Neuronal stem cell (in vitro differentiated cells): ENCODE data around the gene DNAJC9.

Experiments used
- DNase-seq: peaks from one replicate; pipeline ENCODE4 v3.0.0-alpha.2; 2013; ENCODE audit warnings: low spot score
- H2AFZ ChIP-seq: one replicate; pipeline ENCODE4 v1.6.1; 2013; ENCODE audit warnings: mild to moderate bottlenecking, low read length, inconsistent platforms
- H2AK5ac ChIP-seq: 2 replicates; pipeline ENCODE4 v1.6.1; 2013; ENCODE audit warnings: low read depth, mild to moderate bottlenecking, inconsistent platforms, low read length, moderate library complexity, mixed read lengths
- H2BK120ac ChIP-seq: 2 replicates; pipeline ENCODE4 v1.6.1; 2013; ENCODE audit warnings: low read depth, mild to moderate bottlenecking, inconsistent platforms, low read length, moderate library complexity, mixed read lengths
- H2BK12ac ChIP-seq: one replicate; pipeline ENCODE4 v1.6.1; 2013; ENCODE audit warnings: low read length, inconsistent platforms
- H2BK15ac ChIP-seq: 2 replicates; pipeline ENCODE4 v1.6.1; 2013; ENCODE audit warnings: mild to moderate bottlenecking, low read length, inconsistent platforms, mixed read lengths
- H2BK5ac ChIP-seq: one replicate; pipeline ENCODE4 v1.6.1; 2013; ENCODE audit warnings: inconsistent platforms, mild to moderate bottlenecking, low read length, moderate library complexity
- H3K14ac ChIP-seq: one replicate; pipeline ENCODE4 v1.6.1; 2013; ENCODE audit warnings: low read length, inconsistent platforms
- H3K18ac ChIP-seq: 2 replicates; pipeline ENCODE4 v1.6.1; 2013; ENCODE audit warnings: low read length, inconsistent platforms
- H3K23ac ChIP-seq: 2 replicates; pipeline ENCODE4 v1.6.1; 2013; ENCODE audit warnings: low read depth, mild to moderate bottlenecking, mixed read lengths, low read length, inconsistent platforms; ENCODE audit not compliant: poor library complexity
- H3K27ac ChIP-seq: replicated peaks from 3 replicates; pipeline ENCODE4 v1.5.1; 2013; ENCODE audit warnings: low read length, inconsistent platforms
- H3K27me3 ChIP-seq, 3 experiments: 2 replicates each; pipeline ENCODE4 v1.6.1; 2013; ENCODE audit warnings: low read length in 3 of 3, mild to moderate bottlenecking in 2 of 3, inconsistent platforms in 1 of 3, low read depth in 1 of 3, mixed read lengths in 1 of 3, moderate library complexity in 1 of 3; ENCODE audit not compliant: control insufficient read depth in 3 of 3, insufficient read depth in 3 of 3
- H3K36me3 ChIP-seq, 2 donors: replicated peaks in 1 of 2; 2 replicates each; pipeline ENCODE4 v1.6.1; 2013; ENCODE audit warnings: low read length in 2 of 2; ENCODE audit not compliant: control insufficient read depth in 2 of 2, insufficient read depth in 2 of 2
- H3K4ac ChIP-seq: 2 replicates; pipeline ENCODE4 v1.6.1; 2013; ENCODE audit warnings: inconsistent platforms, mild to moderate bottlenecking, low read length, moderate library complexity
- H3K4me1 ChIP-seq, 2 donors: 1 replicate in 1 of 2; 2 replicates in 1 of 2; pipeline ENCODE4 v1.6.1; 2013; ENCODE audit warnings: low read length in 2 of 2, low read depth in 1 of 2; ENCODE audit not compliant: control insufficient read depth in 2 of 2, insufficient read depth in 1 of 2
- H3K4me2 ChIP-seq: one replicate; pipeline ENCODE4 v1.6.1; 2013; ENCODE audit warnings: mild to moderate bottlenecking, low read length, inconsistent platforms; ENCODE audit not compliant: insufficient read depth, poor library complexity, severe bottlenecking
- H3K4me3 ChIP-seq, 2 donors: 2 replicates each; pipeline ENCODE4 v1.5.1; 2013; ENCODE audit warnings: low read length in 2 of 2, mild to moderate bottlenecking in 2 of 2, inconsistent platforms in 1 of 2, moderate library complexity in 1 of 2
- H3K79me1 ChIP-seq: one replicate; pipeline ENCODE4 v1.6.1; 2013; ENCODE audit warnings: low read depth, mild to moderate bottlenecking, inconsistent platforms, low read length, moderate library complexity
- H3K9ac ChIP-seq: one replicate; pipeline ENCODE4 v1.6.1; 2013; ENCODE audit warnings: mild to moderate bottlenecking, low read depth, low read length, inconsistent platforms; ENCODE audit not compliant: poor library complexity
- H3K9me3 ChIP-seq, 2 donors: replicated peaks in 1 of 2; 2 replicates each; pipeline versions ENCODE3 to v1.6.1; 2013; ENCODE audit warnings: low read length in 2 of 2, mild to moderate bottlenecking in 2 of 2, inconsistent platforms in 1 of 2, low read depth in 1 of 2, mixed read lengths in 1 of 2, moderate library complexity in 1 of 2; ENCODE audit not compliant: control insufficient read depth in 2 of 2, insufficient read depth in 1 of 2
- H4K8ac ChIP-seq: one replicate; pipeline ENCODE4 v1.6.1; 2013; ENCODE audit warnings: low read depth, mild to moderate bottlenecking, inconsistent platforms, low read length, moderate library complexity
- H4K91ac ChIP-seq: one replicate; pipeline ENCODE4 v1.6.1; 2013; ENCODE audit warnings: low read length, low read depth, mild to moderate bottlenecking, inconsistent platforms; ENCODE audit not compliant: poor library complexity
- WGBS, 2 donors: extraction: QIAGEN DNeasy Blood & Tissue Kit; methylation state at CpG; one replicate each; pipeline ENCODE4 v1.1.7; 2013; ENCODE audit warnings: missing lambda C conversion rate in 2 of 2, mixed read lengths in 1 of 2; ENCODE audit not compliant: insufficient read length in 2 of 2, insufficient replicate concordance in 1 of 2; ENCODE audit errors: extremely low coverage in 2 of 2; 5-methylcytosine and 5-hydroxymethylcytosine counted together

The DNAJC9 gene

GRCh38 chr10:73281097-73281496, 34.0 kb upstream of the DNAJC9 start:
- Histone ChIP-seq H3K4me2 (no peak overlapping the region), H2BK12ac (no peak overlapping the region), H2AK5ac (no peak overlapping the region), H3K36me3 (no peaks in the 10 kb centered on the region), H4K91ac (no peak overlapping the region), H3K9ac (no peak overlapping the region), H2BK15ac (no peak overlapping the region), H3K4me1 (no peaks in the 10 kb centered on the region), H3K79me1 (no peaks in the 10 kb centered on the region), H3K27me3 (no peaks in the 10 kb centered on the region), H3K27ac (no peak overlapping the region), H2BK120ac (no peak overlapping the region), H2BK5ac (no peak overlapping the region), H3K9me3 (no peaks in the 10 kb centered on the region), H3K14ac (no peak overlapping the region), H4K8ac (no peak overlapping the region), H3K4ac (no peak overlapping the region), H3K23ac (no peak overlapping the region), H3K18ac (no peak overlapping the region), H2AFZ (no peak overlapping the region), H3K4me3 (no peak overlapping the region)
- WGBS, 2 donors = no CpG with 5 or more reads among the region's 3 CpGs
- no peak for DNase-seq

- H3K18ac ChIP-seq = no peak overlapping the region
- H3K9me3 ChIP-seq = no peaks in the 10 kb centered on the region
- no peak overlapping the region for H2AFZ ChIP-seq
- no peak overlapping the region for H2BK15ac ChIP-seq
- H4K91ac ChIP-seq = no peak overlapping the region
- H4K8ac ChIP-seq = no peak overlapping the region
- no peak overlapping the region for H3K27ac ChIP-seq
- no peak overlapping the region for H2BK12ac ChIP-seq
- H3K4ac ChIP-seq = no peak overlapping the region
- no peak overlapping the region for H2BK5ac ChIP-seq
- no peak overlapping the region for H3K9ac ChIP-seq
- H3K4me2 ChIP-seq = no peak overlapping the region
- H3K36me3 ChIP-seq = no peaks in the 10 kb centered on the region
- H2AK5ac ChIP-seq = no peak overlapping the region
- H2BK120ac ChIP-seq = no peak overlapping the region
- H3K23ac ChIP-seq = no peak overlapping the region
- no peak overlapping the region for H3K14ac ChIP-seq
- no CpG with 5 or more reads among the region's 2 CpGs for WGBS, 2 donors
- no peak for DNase-seq
- H3K27me3 ChIP-seq = no peaks in the 10 kb centered on the region
- H3K4me1 ChIP-seq = peaks cover 1 to 3% of the 10 kb centered on the region in 2 donors
- no peak overlapping the region for H3K4me3 ChIP-seq
- H3K79me1 ChIP-seq = no peaks in the 10 kb centered on the region
Observed at GRCh38 chr10:73264423-73264822, 17.4 kb upstream of the DNAJC9 start.

DNA sequence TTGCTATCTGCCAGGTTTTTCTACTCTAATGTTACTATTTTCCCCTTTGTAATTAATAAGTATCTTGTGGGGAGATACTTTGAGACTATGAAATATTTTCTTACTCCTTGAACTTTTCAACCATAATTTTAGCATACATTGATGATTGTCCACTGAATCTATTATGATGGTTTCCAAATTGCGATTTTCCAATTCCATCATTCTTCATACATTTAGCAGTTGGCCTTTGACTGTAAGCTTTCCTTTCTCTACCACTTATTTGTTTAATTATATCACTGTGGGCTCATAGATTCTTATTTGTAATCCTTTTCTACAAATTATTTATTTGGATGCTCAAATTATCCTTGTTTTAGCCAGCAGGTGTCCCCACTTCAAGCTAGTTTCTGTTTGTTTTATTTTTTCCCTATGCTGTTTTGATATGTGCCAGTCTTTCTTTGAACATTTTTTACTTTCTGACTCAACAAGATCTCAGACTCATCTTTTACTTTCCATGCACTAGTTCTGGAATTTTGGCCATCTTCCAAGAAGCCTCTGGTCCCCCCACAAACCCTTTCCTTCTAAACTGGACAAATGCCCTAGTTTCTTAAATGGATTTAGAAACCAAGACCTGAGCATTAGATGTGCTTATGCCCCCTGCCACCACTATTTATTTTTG, 16.8 kb upstream of the DNAJC9 start:
- H4K91ac ChIP-seq = no peak overlapping the region
- no peak overlapping the region for H2BK120ac ChIP-seq
- H3K9me3 ChIP-seq = no peaks in the 10 kb centered on the region
- H3K18ac ChIP-seq = no peak overlapping the region
- H3K14ac ChIP-seq = no peak overlapping the region
- H2BK15ac ChIP-seq = no peak overlapping the region
- no peak overlapping the region for H2BK12ac ChIP-seq
- H2BK5ac ChIP-seq = no peak overlapping the region
- H2AK5ac ChIP-seq = no peak overlapping the region
- no peaks in the 10 kb centered on the region for H3K4me1 ChIP-seq
- no peak overlapping the region for H3K27ac ChIP-seq
- H3K4me3 ChIP-seq = no peak overlapping the region
- H2AFZ ChIP-seq = no peak overlapping the region
- DNase-seq = no peak
- no peak overlapping the region for H3K9ac ChIP-seq
- no peak overlapping the region for H3K4ac ChIP-seq
- no peaks in the 10 kb centered on the region for H3K79me1 ChIP-seq
- H3K23ac ChIP-seq = no peak overlapping the region
- H4K8ac ChIP-seq = no peak overlapping the region
- H3K36me3 ChIP-seq = no peaks in the 10 kb centered on the region
- no CpG with 5 or more reads among the region's 1 CpG for WGBS, 2 donors
- no peaks in the 10 kb centered on the region for H3K27me3 ChIP-seq
- no peak overlapping the region for H3K4me2 ChIP-seq

DNA sequence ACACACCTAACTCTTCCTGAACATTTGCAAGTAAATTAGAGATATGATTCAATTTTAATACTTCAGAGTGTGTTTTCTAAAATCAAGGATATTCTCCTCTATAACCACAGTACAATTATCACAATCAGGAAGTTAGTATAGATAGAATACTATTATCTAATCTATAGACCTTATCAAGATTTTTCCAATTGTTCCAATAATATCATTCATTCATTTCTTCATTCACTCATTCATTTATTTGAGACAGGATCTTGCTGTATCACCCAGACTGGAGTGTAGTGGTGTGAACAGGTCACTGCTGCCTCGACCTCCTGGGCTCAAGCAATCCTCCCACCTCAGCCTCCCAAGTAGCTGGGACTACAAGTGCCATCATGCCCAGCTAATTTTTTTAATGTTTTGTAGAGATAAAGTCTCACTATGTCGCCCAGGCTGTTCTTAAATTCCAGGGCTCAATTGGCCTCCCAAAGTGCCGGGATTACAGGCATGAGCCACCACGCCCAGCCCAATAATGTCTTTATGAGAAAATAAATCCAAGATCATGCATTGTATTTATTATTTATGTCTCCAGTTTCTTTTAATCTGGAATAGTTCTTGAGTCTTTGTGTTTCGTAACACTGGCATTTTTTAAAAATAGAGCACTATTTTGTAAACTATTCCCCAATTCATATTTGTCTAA, 16.0 kb upstream of the DNAJC9 start:
- H3K36me3 ChIP-seq = no peaks in the 10 kb centered on the region
- no peak overlapping the region for H2BK12ac ChIP-seq
- no CpG with 5 or more reads among the region's 5 CpGs for WGBS, 2 donors
- H2BK15ac ChIP-seq = no peak overlapping the region
- no peak overlapping the region for H2AFZ ChIP-seq
- DNase-seq = no peak
- H2BK5ac ChIP-seq = no peak overlapping the region
- H2AK5ac ChIP-seq = no peak overlapping the region
- H3K27me3 ChIP-seq = no peaks in the 10 kb centered on the region
- no peak overlapping the region for H3K23ac ChIP-seq
- H3K9me3 ChIP-seq = no peaks in the 10 kb centered on the region
- no peak overlapping the region for H4K8ac ChIP-seq
- no peak overlapping the region for H3K18ac ChIP-seq
- no peak overlapping the region for H3K4ac ChIP-seq
- no peak overlapping the region for H4K91ac ChIP-seq
- H3K9ac ChIP-seq = no peak overlapping the region
- no peak overlapping the region for H2BK120ac ChIP-seq
- no peaks in the 10 kb centered on the region for H3K4me1 ChIP-seq
- no peak overlapping the region for H3K27ac ChIP-seq
- H3K14ac ChIP-seq = no peak overlapping the region
- no peak overlapping the region for H3K4me3 ChIP-seq
- H3K79me1 ChIP-seq = no peaks in the 10 kb centered on the region
- no peak overlapping the region for H3K4me2 ChIP-seq
